ENCODE measurements around the gene EEF1A2.

- no peak for TF ChIP-seq EZH2 (IDR thresholded peaks at IDR 0.05; ENCODE audit: borderline replicate concordance, low read depth, low read length, severe bottlenecking)
- no peak for TF ChIP-seq CTCF (IDR thresholded peaks at IDR 0.05; ENCODE audit: borderline replicate concordance, extremely low read depth, low read length, poor library complexity, severe bottlenecking)
These were observed 3.6 kb downstream of the EEF1A2 start for GRCh38 chr20:63495167-63495720.

All from DND-41 (cell line).